Neural progenitor cell (in vitro differentiated cells): ENCODE measurements around the gene FCSK. TPM values are rescaled to one million over a fixed set of nuclear protein-coding genes. Genes with fewer than 3 reads are reported as not detected.

Experiments
- DNase-seq: peaks from one replicate; pipeline ENCODE4 v3.0.0-alpha.2; 2016; ENCODE audit warnings: low spot score
- H2AFZ ChIP-seq: fragments of 200-600 bp; sonication (generic); replicated peaks from 2 replicates; pipeline ENCODE4 v1.6.1; 2016; ENCODE audit warnings: antibody characterized with exemption
- H3F3A ChIP-seq: fragments of 200-600 bp; sonication (generic); 2 replicates; pipeline ENCODE4 v1.6.1; 2016; ENCODE audit warnings: antibody characterized with exemption, low read depth
- H3K27ac ChIP-seq: fragments of 200-600 bp; sonication (generic); 2 replicates; pipeline ENCODE4 v1.5.1; 2016; ENCODE audit warnings: mild to moderate bottlenecking
- H3K27me3 ChIP-seq: fragments of 200-600 bp; sonication (generic); 2 replicates; pipeline ENCODE4 v1.6.1; 2016; ENCODE audit warnings: mild to moderate bottlenecking, moderate library complexity
- H3K36me3 ChIP-seq: fragments of 200-600 bp; sonication (generic); 2 replicates; pipeline ENCODE4 v1.5.1; 2016
- H3K4me1 ChIP-seq: fragments of 200-600 bp; sonication (generic); 2 replicates; pipeline ENCODE4 v1.6.1; 2016; ENCODE audit warnings: mixed run types
- H3K4me2 ChIP-seq: fragments of 200-600 bp; sonication (generic); 2 replicates; pipeline ENCODE4 v1.6.1; 2016
- H3K4me3 ChIP-seq: fragments of 200-600 bp; sonication (generic); 2 replicates; pipeline ENCODE4 v1.5.1; 2016
- H3K79me2 ChIP-seq: fragments of 200-600 bp; sonication (generic); 2 replicates; pipeline ENCODE4 v1.6.1; 2016; ENCODE audit warnings: low read depth
- H3K9ac ChIP-seq: fragments of 200-600 bp; sonication (generic); 2 replicates; pipeline ENCODE4 v1.6.1; 2016
- H3K9me3 ChIP-seq: fragments of 200-600 bp; sonication (generic); 2 replicates; pipeline ENCODE4 v1.5.1; 2016; ENCODE audit warnings: low read depth
- H4K20me1 ChIP-seq: fragments of 200-600 bp; sonication (generic); 2 replicates; pipeline ENCODE4 v1.6.1; 2016; ENCODE audit warnings: low read depth
- H3K27ac Mint-ChIP-seq: 3 replicates; pipeline ENCODE4 v1.8.0; 2021; ENCODE audit warnings: mixed read lengths
- H3K27me3 Mint-ChIP-seq: 2 replicates; pipeline ENCODE4 v1.8.0; 2022; ENCODE audit warnings: low read depth, mild to moderate bottlenecking, inconsistent platforms, moderate library complexity, mixed read lengths; ENCODE audit not compliant: insufficient read depth
- H3K36me3 Mint-ChIP-seq: 3 replicates; pipeline ENCODE4 v1.8.0; 2021; ENCODE audit warnings: mixed read lengths
- H3K4me1 Mint-ChIP-seq: 3 replicates; pipeline ENCODE4 v1.8.0; 2021; ENCODE audit warnings: mixed read lengths
- H3K4me3 Mint-ChIP-seq: 3 replicates; pipeline ENCODE4 v1.8.0; 2021; ENCODE audit warnings: mild to moderate bottlenecking, moderate library complexity, mixed read lengths
- H3K9me3 Mint-ChIP-seq: 3 replicates; pipeline ENCODE4 v1.8.0; 2020; ENCODE audit warnings: mixed read lengths
- CTCF ChIP-seq: fragments of 200-600 bp; sonication (generic); IDR thresholded peaks from 2 replicates; pipeline ENCODE4 v1.5.1; 2017; ENCODE audit warnings: antibody characterized with exemption, mild to moderate bottlenecking
- EZH2 ChIP-seq: fragments of 200-600 bp; sonication (generic); IDR thresholded peaks from 2 replicates; pipeline ENCODE4 v1.6.1; 2017; ENCODE audit warnings: antibody characterized with exemption, mild to moderate bottlenecking, moderate library complexity
- EZH2phosphoT487 ChIP-seq: fragments of 200-600 bp; sonication (generic); IDR thresholded peaks from 2 replicates; pipeline ENCODE4 v1.6.1; 2017; ENCODE audit warnings: antibody characterized with exemption
- total RNA-seq: library from RNA; depleted of rRNA; stranded (reverse); fragments of >200 nt; gene quantifications from 2 replicates; pipeline ENCODE4 v1.2.3, GENCODE V29; 2015; ENCODE audit warnings: low replicate concordance

The FCSK gene
- total RNA-seq, 1 donor from 2014 or later = 11.0 TPM

GRCh38 chr16:70421014-70421413 is 33.4 kb upstream of the FCSK start:
- Mint-ChIP-seq H3K9me3 (no peaks in the 10 kb centered on the region), H3K4me1 (peaks cover 34% of the 10 kb centered on the region), H3K4me3 (no peak overlapping the region), H3K27ac (peak overlapping the region; percentile 85), H3K27me3 (no peaks in the 10 kb centered on the region), H3K36me3 (peaks cover 5% of the 10 kb centered on the region)
- no peaks in the 10 kb centered on the region for H3K27me3 ChIP-seq
- no peaks in the 10 kb centered on the region for H3F3A ChIP-seq
- TF ChIP-seq EZH2phosphoT487 = no peak
- no peak for TF ChIP-seq CTCF
- TF ChIP-seq EZH2 = no peak
- H3K4me1 ChIP-seq = peaks cover 20% of the 10 kb centered on the region
- H3K36me3 ChIP-seq = no peaks in the 10 kb centered on the region
- no peaks in the 10 kb centered on the region for H3K9me3 ChIP-seq
- no peak overlapping the region for H3K4me2 ChIP-seq
- no peak overlapping the region for H3K9ac ChIP-seq
- H2AFZ ChIP-seq = no peak overlapping the region
- peaks cover 51% of the 10 kb centered on the region for H4K20me1 ChIP-seq
- DNase-seq = no peak
- peaks cover 73% of the 10 kb centered on the region for H3K79me2 ChIP-seq
- H3K4me3 ChIP-seq = no peak overlapping the region
- H3K27ac ChIP-seq = no peak overlapping the region

- no peak overlapping the region for H3K27ac ChIP-seq
Measured at GRCh38 chr16:70421473-70422311, 32.7 kb upstream of the FCSK start.

DNA sequence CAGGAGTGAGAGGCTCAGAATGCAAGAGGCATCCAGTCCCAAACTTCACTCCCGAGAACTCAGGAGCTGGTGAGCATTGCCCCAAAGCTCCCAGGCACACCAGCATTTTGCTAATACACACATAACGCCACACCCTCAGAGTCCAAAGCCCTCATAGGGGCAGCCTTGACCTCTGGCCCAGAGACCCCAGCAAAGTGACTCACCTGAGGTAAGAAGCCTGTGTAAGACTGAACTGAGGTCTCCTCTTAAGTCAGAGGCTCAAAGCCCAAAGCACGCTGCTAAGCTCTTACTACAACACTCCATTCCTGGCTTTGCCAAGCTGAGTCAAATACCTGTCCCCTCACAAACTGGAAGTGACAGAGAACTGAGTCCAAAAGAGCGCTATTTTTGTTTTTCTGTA is 31.9 kb upstream of the FCSK start:
- Mint-ChIP-seq H3K9me3 (no peaks in the 10 kb centered on the region), H3K27me3 (no peaks in the 10 kb centered on the region), H3K4me1 (peaks cover 35% of the 10 kb centered on the region), H3K4me3 (no peak overlapping the region), H3K36me3 (peaks cover 5% of the 10 kb centered on the region), H3K27ac (no peak overlapping the region)
- no peak for DNase-seq
- H3K27me3 ChIP-seq = no peaks in the 10 kb centered on the region
- peaks cover 44% of the 10 kb centered on the region for H4K20me1 ChIP-seq
- H2AFZ ChIP-seq = no peak overlapping the region
- peaks cover 83% of the 10 kb centered on the region for H3K79me2 ChIP-seq
- no peak overlapping the region for H3K9ac ChIP-seq
- H3K9me3 ChIP-seq = no peaks in the 10 kb centered on the region
- peaks cover 1% of the 10 kb centered on the region for H3F3A ChIP-seq
- no peak overlapping the region for H3K4me3 ChIP-seq
- peaks cover 21% of the 10 kb centered on the region for H3K4me1 ChIP-seq
- TF ChIP-seq EZH2 (no peak), CTCF (no peak), EZH2phosphoT487 (no peak)
- H3K4me2 ChIP-seq = no peak overlapping the region
- no peaks in the 10 kb centered on the region for H3K36me3 ChIP-seq
- no peak overlapping the region for H3K27ac ChIP-seq

More at GRCh38 chr16:70421473-70422311, 32.7 kb upstream of the FCSK start:
- H3K9me3 ChIP-seq = no peaks in the 10 kb centered on the region
- peaks cover 4% of the 10 kb centered on the region for H3K36me3 Mint-ChIP-seq
- H4K20me1 ChIP-seq = peaks cover 48% of the 10 kb centered on the region
- H3K4me3 Mint-ChIP-seq = no peak overlapping the region
- H3K9ac ChIP-seq = no peak overlapping the region
- no peaks in the 10 kb centered on the region for H3F3A ChIP-seq
- no peaks in the 10 kb centered on the region for H3K27me3 Mint-ChIP-seq
- TF ChIP-seq CTCF = no peak
- TF ChIP-seq EZH2 = no peak
- no peak for TF ChIP-seq EZH2phosphoT487
- H3K27me3 ChIP-seq = no peaks in the 10 kb centered on the region
- H3K4me1 ChIP-seq = peaks cover 20% of the 10 kb centered on the region
- no peak overlapping the region for H3K4me2 ChIP-seq
- no peak overlapping the region for H3K4me3 ChIP-seq
- H3K27ac Mint-ChIP-seq = peak overlapping the region; percentile 88
- H3K36me3 ChIP-seq = no peaks in the 10 kb centered on the region
- no peak for DNase-seq
- no peak overlapping the region for H2AFZ ChIP-seq
- peaks cover 34% of the 10 kb centered on the region for H3K4me1 Mint-ChIP-seq
- H3K9me3 Mint-ChIP-seq = no peaks in the 10 kb centered on the region
- H3K79me2 ChIP-seq = peaks cover 80% of the 10 kb centered on the region
